ENCODE data around the gene PTGIS.

Gene PTGIS

DNA sequence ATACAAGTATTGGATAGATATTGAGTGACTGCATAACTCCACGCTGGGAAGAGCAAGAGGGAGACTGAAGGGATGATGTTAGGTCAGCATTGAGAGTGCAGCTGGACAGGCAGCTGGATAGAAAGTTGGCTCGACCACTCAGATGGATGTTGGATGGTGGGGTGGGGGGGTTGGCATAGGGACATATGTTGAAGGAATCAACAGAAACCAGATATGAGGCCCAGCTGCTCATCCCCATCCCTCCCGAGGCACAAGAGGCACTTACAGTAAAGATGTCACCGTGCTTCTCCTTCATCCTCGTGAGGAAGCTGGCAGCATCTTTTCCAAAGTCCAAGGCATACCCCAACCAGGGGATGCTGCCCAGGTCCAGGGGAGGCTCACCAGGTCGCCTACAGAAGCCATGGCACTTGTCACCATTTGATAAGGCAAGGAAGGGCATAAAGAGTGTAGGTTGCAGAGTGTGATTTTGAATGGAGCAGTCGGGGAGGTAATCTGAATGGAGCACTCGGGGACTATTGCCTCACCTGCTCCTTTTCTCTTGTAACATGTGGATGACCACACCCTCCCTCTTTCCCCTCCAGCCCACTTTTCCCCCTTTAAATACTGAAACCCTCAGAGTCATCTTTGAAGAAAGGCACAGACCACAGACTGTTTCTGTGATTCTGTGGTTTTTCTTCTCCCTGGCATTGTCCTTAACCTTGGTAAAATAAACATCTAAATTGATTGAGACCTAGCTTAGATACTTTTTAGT is 18.0 kb downstream of the PTGIS start:
- no peak overlapping the region for H3K27ac Mint-ChIP-seq
- CTCF ChIA-PET: interaction anchor here (1.3 to 2.0 kb wide), 3 partner anchors 9 to 58 kb away, joined by 3 to 11 read pairs (median 10); no protein-coding TSS in a partner anchor

DNA sequence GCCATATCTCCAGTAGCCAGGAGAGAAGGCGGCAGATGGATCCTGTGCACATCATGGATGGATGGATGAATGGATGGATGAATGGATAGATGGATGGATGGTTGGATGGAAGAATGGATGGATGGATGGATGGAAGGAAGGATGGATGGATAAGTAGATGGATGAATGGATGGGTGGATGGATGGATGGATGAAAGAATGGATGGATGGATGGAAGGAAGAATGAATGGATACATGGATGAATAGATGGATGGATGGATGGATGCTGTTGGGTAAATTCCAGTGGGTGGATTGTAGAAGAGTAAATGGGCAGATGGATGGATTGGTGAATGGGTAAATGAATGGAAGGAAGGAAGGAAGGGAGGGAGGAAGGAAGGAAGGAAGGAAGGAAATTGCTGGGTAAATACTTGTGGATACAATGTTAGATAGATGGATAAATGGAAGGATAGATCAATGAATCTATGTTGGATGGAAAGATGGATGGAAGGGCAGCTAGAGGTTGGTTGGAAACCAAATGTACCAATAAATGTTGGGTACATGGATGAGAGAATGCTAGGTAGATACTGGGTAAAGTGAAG is 19.5 kb downstream of the PTGIS start:
- CTCF ChIA-PET: interaction anchor here (1.0 kb wide), 1 partner anchor 61 kb away, joined by 4 read pairs; no protein-coding TSS in a partner anchor
- Mint-ChIP-seq H3K4me1 (peaks cover 13% of the 10 kb centered on the region), H3K27me3 (peaks cover 33% of the 10 kb centered on the region), H3K4me3 (no peak overlapping the region), H3K36me3 (peaks cover 4% of the 10 kb centered on the region), H3K27ac (no peak overlapping the region), H3K9me3 (peaks cover 12% of the 10 kb centered on the region)
- DNase-seq: no peak

More for the DNA sequence above, 18.0 kb downstream of the PTGIS start:
- H3K27me3 Mint-ChIP-seq: peaks cover 30% of the 10 kb centered on the region
- peaks cover 9% of the 10 kb centered on the region for H3K9me3 Mint-ChIP-seq
- H3K4me1 Mint-ChIP-seq: peaks cover 12% of the 10 kb centered on the region
- no peak overlapping the region for H3K4me3 Mint-ChIP-seq
- H3K36me3 Mint-ChIP-seq: peaks cover 5% of the 10 kb centered on the region
- DNase-seq: no peak

DNA sequence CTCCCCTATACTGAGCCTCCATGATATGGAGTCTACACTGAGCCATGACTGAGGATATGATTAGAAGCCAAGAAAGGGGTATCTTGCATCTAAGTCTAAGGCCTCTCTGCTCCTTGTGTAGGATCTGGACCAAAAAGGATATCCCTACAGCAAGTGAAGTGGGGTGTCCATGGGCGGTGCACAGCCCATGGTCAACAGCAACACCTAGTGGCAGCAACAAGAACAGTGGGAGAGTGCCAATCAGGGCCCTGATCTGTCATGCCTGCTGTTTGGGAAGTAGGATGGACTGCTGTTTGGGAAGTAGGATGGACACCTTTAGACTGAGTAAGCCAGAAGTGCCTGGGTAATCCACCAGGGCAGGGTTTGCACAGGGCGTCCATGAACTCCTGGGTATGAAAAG is 22.4 kb downstream of the PTGIS start:
- no peak for DNase-seq
- no peak overlapping the region for H3K4me3 Mint-ChIP-seq
- H3K4me1 Mint-ChIP-seq: peaks cover 17% of the 10 kb centered on the region
- H3K9me3 Mint-ChIP-seq: peaks cover 12% of the 10 kb centered on the region
- H3K27me3 Mint-ChIP-seq: peaks cover 29% of the 10 kb centered on the region
- H3K36me3 Mint-ChIP-seq: peaks cover 4% of the 10 kb centered on the region
- CTCF ChIA-PET: interaction anchor here (0.7 to 10.2 kb wide), 5 partner anchors 9 to 62 kb away, joined by 3 to 532 read pairs (median 4); no protein-coding TSS in a partner anchor
- no peak overlapping the region for H3K27ac Mint-ChIP-seq

DNA sequence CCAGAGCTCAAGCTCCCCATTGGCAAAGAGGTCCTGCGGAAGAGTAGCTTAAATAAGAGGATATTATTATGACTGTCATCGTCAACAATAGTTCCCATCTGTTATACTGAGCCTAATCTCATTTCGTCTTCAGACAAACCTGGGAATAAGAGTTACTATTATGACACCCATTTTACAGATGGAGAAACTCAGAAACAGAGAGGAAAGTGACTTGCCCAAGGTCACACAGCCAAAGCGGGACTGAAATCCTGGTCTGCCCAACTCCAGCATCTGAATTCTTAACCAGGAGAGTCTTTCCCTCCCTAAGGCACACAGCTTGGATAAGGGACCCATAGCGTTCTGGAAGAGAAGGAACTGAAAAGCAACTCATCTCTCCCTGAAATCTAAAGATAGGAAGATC is 23.4 kb downstream of the PTGIS start:
- CTCF ChIA-PET: interaction anchor here (1.2 to 10.2 kb wide), 4 partner anchors 50 to 63 kb away, joined by 3 to 532 read pairs (median 4); no protein-coding TSS in a partner anchor
- peaks cover 39% of the 10 kb centered on the region for H3K27me3 Mint-ChIP-seq
- H3K4me3 Mint-ChIP-seq: no peak overlapping the region
- no peak overlapping the region for H3K27ac Mint-ChIP-seq
- peaks cover 4% of the 10 kb centered on the region for H3K36me3 Mint-ChIP-seq
- peaks cover 17% of the 10 kb centered on the region for H3K4me1 Mint-ChIP-seq
- H3K9me3 Mint-ChIP-seq: peaks cover 12% of the 10 kb centered on the region
- no peak for DNase-seq

DNA sequence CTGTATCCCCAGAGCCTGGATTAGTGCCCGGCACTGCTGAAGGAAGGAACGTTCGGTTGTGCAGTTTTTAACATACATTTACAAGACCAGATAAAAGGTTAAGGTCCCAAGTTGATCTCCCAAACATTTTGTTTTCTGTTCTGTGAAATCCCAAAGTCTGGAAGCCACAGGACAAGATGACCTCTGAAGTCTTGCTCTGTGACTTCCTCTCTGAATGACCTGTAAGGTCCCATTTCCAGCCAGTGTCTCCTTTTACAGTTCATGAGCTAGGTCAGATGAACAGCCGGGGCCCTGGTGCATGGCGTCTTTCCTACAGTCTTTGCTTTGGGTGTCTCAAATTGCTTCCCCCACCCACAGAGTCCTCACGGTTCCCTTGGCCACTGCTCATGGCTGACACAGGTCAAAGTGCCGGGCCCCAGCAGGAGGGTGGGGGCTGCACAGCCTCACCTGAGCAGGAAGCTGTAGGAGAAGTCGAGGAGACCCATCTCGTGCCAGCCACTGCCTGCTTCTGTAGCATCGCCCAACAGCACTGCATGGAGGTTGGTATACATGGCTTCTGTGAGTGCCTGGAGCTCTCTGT is 24.0 kb downstream of the PTGIS start:
- no peak overlapping the region for H3K27ac Mint-ChIP-seq
- peaks cover 4% of the 10 kb centered on the region for H3K36me3 Mint-ChIP-seq
- peaks cover 12% of the 10 kb centered on the region for H3K9me3 Mint-ChIP-seq
- no peak overlapping the region for H3K4me3 Mint-ChIP-seq
- CTCF ChIA-PET: interaction anchor here (1.1 to 10.2 kb wide), 6 partner anchors 9 to 63 kb away, joined by 3 to 532 read pairs (median 3); no protein-coding TSS in a partner anchor
- no peak for DNase-seq
- peaks cover 17% of the 10 kb centered on the region for H3K4me1 Mint-ChIP-seq
- peaks cover 43% of the 10 kb centered on the region for H3K27me3 Mint-ChIP-seq

DNA sequence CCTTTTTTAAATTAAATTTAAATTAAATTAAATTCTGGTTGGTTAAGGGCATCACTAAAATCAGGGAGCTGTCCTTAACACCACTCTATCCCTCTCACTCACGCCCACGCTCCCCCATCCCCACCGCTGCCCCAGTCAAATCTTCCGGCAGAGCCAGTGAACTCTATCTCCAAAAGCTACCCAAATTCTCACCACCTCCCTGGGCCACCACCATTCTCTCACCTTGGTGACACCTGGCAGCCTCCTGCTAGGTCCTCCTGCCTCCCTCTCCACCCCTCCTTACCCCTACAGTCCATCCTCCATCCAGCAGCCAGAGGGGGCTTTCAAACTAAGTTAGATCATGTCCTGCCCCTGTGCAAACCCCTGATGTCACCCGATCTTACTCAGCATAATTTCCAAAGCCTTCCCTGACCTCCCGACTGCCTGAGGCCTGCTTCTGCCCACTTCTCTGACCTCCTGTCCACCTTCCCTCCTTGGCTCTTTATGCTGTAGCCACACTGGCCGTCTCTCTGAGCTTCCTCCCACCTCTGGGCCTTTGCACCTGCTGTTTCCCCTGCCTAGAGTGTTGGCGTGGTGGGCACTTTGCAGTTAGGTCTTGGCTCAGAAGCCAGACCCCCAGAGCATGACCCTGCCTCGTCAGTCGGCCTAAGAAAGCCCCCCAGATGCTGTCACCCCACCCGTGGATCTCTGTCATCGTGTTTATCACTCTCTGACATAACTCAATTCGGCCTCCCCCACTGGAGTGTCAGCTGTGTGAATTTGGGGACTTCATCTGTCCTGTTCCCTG is 24.7 kb downstream of the PTGIS start:
- Mint-ChIP-seq H3K27ac (no peak overlapping the region), H3K36me3 (peaks cover 4% of the 10 kb centered on the region), H3K9me3 (peaks cover 12% of the 10 kb centered on the region), H3K4me3 (no peak overlapping the region), H3K4me1 (peaks cover 17% of the 10 kb centered on the region), H3K27me3 (peaks cover 43% of the 10 kb centered on the region)
- no peak for DNase-seq
- CTCF ChIA-PET: interaction anchor here (0.6 to 10.2 kb wide), 12 partner anchors 9 to 1302 kb away, joined by 3 to 532 read pairs (median 6); no protein-coding TSS in a partner anchor

DNA sequence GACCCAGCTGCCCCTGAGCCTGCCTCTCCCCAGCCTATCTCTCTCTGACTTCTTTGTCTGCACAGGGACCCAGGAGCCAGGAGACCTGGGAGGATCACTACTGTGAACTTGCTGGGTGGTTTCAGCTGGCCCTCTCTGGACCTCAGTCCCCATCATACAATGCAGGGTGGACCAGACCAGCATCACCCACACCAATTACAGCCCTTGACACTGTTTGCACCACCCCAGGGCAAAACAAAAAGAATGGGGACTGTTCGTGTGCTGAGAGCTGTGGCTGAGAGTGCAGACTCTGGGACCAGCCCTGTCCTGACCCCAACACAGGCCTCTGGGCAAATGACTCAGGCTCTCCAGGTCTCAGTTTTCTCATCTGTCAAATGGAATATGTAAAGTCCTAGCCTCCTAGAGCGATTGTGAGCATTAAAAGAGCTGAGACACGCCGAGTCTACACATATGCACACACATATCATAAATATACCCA is 25.4 kb downstream of the PTGIS start:
- Mint-ChIP-seq H3K4me1 (peaks cover 17% of the 10 kb centered on the region), H3K27ac (peak overlapping the region; percentile 24), H3K36me3 (peaks cover 4% of the 10 kb centered on the region), H3K4me3 (no peak overlapping the region), H3K27me3 (peaks cover 49% of the 10 kb centered on the region), H3K9me3 (peaks cover 12% of the 10 kb centered on the region)
- DNase-seq: no peak
- CTCF ChIA-PET: interaction anchor here (0.6 to 10.2 kb wide), 17 partner anchors 8 to 1302 kb away, joined by 3 to 532 read pairs (median 5); no protein-coding TSS in a partner anchor

DNA sequence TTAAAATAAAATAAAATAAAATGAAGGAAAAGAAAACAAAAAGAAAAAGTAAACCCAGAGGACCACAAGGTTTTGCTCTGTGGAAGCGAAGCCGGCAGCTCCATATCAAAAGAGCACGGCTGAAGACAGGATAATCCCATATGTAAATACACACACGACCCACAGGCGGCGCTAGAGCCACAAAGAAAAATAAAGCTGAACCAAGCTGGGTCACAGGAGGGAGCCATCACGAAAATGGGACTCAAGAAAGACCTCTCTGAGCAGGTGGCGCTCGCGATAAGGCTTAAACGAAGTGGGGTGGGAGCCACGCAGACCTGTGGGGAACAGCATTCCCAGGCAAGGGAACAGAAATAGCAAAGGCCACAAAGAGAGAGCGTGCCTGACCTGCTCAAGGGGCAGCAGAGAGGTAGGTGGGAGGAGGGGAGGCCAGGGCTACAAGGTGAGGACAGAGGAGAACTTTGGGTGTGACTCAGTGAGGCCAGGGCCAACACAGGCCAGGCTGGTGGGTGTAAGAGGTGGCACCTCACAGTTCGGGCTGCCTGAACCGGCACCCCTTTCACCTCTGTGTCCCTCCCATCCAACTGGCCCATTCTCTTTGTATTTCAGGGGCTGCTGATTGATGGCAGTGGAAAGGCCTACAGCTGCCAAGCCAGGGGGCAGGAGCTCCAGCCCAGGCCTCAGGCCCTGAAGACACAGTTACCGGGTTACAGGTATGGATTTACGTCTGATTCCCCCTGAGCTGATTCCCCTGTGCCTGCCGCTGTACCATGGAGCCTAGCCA is 26.0 kb downstream of the PTGIS start:
- H3K36me3 Mint-ChIP-seq: peaks cover 4% of the 10 kb centered on the region
- CTCF ChIA-PET: interaction anchor here (0.6 to 10.2 kb wide), 27 partner anchors 8 to 381 kb away, joined by 3 to 532 read pairs (median 4); no protein-coding TSS in a partner anchor
- DNase-seq: peak; percentile 83
- peaks cover 17% of the 10 kb centered on the region for H3K4me1 Mint-ChIP-seq
- peak overlapping the region; percentile 31 for H3K27ac Mint-ChIP-seq
- peaks cover 12% of the 10 kb centered on the region for H3K9me3 Mint-ChIP-seq
- H3K4me3 Mint-ChIP-seq: no peak overlapping the region
- peaks cover 54% of the 10 kb centered on the region for H3K27me3 Mint-ChIP-seq

DNA sequence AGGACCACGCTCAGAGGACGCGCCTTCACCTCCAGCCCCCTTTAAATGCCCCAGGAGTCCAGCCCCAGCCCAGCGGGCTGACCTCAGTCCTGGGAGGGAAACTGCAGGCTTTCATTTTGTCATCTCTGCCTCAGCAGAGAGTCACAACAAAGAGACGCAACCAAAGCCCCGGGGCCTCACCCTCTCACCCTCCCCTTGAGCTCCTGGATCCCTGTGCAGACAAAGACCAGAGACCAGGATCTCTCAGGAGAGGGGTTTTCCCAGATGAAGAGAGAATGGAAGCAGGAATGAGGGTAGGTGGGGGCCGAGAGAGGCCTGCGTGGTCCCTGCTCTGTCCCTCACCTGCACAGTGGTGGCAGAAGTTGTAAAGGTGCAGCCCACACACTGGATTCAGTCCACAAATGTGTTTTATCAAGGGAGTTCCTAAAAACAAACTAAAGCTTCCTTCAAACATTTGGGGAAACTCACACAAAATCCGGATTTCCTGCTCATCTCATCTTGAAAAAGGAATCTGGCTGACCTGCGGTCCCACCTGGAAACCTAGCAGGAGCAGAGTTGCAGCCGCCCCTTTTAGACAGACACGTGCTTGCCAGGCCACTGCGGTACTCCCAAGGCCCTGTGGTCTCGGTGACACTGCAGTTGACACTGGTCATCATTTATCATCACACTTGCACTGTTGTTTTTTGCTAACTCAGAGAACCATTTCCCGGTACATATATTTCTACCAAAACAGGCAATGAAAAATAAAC is 27.1 kb downstream of the PTGIS start:
- CTCF ChIA-PET: interaction anchor here (0.7 to 10.2 kb wide), 24 partner anchors 9 to 382 kb away, joined by 3 to 532 read pairs (median 4); no protein-coding TSS in a partner anchor
- no peak for DNase-seq
- Mint-ChIP-seq H3K9me3 (peaks cover 12% of the 10 kb centered on the region), H3K27ac (no peak overlapping the region), H3K27me3 (peaks cover 55% of the 10 kb centered on the region), H3K4me3 (no peak overlapping the region), H3K4me1 (peaks cover 17% of the 10 kb centered on the region), H3K36me3 (peaks cover 4% of the 10 kb centered on the region)

DNA sequence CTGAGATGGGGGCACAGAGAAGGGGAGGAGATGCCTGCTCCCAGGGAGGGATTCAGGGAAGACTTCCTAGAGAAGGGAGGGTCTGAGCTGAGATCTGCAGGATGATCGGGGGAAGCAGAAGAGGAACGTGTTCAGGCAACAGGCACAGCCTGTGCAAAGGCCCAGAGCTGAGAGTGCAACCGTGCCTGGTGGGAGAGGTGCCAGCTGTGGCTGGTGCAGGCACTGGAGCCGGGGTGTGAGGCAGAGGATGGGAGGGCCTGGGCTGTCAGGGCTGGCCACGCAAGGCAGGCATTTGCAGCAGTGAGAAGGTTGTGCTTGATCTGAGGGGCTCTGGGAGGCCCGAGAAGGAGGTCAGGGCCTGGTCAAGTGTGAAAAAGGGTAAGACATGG is 27.7 kb downstream of the PTGIS start:
- CTCF ChIA-PET: interaction anchor here (0.7 to 10.2 kb wide), 8 partner anchors 10 to 308 kb away, joined by 3 to 532 read pairs (median 8); no protein-coding TSS in a partner anchor
- peaks cover 6% of the 10 kb centered on the region for H3K9me3 Mint-ChIP-seq
- H3K4me1 Mint-ChIP-seq: peaks cover 23% of the 10 kb centered on the region
- H3K27me3 Mint-ChIP-seq: peaks cover 52% of the 10 kb centered on the region
- H3K4me3 Mint-ChIP-seq: no peak overlapping the region
- no peaks in the 10 kb centered on the region for H3K36me3 Mint-ChIP-seq
- no peak overlapping the region for H3K27ac Mint-ChIP-seq
- DNase-seq: no peak

DNA sequence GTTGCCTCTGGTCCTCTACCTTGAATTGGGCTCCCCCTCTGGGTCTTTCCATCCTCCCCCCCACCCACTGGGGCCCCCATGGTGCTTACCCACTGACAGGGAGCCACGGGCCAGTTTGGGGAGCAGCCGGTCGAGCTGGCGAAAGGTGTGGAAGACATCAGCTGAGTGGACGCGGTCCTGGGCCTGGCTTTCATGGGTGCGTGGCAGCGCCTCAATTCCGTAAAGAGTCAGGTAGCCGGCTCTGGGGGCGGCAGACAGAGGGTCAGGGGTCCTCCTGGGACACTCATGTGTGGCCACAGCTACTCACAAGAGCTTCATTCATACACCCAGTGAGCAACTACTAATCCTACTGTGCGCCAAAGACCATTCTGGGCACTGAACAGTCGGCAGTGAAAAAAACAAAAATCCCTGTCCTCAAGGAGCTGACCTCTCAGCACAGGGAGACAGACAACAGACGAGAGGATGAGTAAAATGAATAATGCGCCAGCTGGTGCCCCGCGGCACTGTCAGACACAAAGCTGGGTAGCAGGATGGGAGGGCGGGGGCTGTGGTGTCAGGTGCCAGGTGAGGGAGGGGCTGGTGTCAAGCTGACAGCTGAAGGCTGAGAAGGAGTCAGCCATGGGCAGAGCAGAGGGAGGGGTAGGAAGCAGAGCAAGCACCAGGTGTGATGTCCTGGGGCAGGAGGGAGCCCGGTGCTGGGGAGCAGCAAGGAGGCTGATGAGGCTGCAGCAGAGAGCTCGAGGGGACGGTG is 28.3 kb downstream of the PTGIS start:
- Mint-ChIP-seq H3K4me3 (no peak overlapping the region), H3K27ac (no peak overlapping the region), H3K27me3 (peaks cover 54% of the 10 kb centered on the region), H3K36me3 (no peaks in the 10 kb centered on the region), H3K9me3 (peaks cover 3% of the 10 kb centered on the region), H3K4me1 (peaks cover 29% of the 10 kb centered on the region)
- CTCF ChIA-PET: interaction anchor here (0.7 to 10.2 kb wide), 7 partner anchors 11 to 309 kb away, joined by 3 to 532 read pairs (median 10); no protein-coding TSS in a partner anchor
- no peak for DNase-seq

DNA sequence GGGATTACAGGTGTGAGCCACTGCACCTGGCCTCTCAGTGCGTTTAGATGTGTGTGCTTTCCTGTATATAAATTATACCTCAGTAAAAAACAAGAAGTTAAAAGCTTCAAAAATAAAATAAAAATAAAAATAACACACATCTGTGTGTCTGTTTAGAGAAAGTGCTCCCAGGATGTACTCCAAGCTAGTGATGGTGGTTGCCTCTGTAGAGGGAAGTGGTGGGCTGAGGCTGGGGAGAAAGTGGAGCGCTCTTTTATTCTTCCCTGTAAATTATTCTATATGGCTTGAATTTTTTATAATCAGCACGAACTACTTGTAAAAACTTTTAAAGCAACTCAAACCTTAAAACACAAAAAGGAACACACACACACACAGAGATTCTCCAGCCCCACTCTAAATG is 29.0 kb downstream of the PTGIS start:
- no peaks in the 10 kb centered on the region for H3K9me3 Mint-ChIP-seq
- no peak overlapping the region for H3K4me3 Mint-ChIP-seq
- CTCF ChIA-PET: interaction anchor here (1.0 to 10.2 kb wide), 5 partner anchors 11 to 307 kb away, joined by 3 to 532 read pairs (median 10); no protein-coding TSS in a partner anchor
- no peaks in the 10 kb centered on the region for H3K36me3 Mint-ChIP-seq
- H3K27ac Mint-ChIP-seq: no peak overlapping the region
- peaks cover 36% of the 10 kb centered on the region for H3K4me1 Mint-ChIP-seq
- peaks cover 56% of the 10 kb centered on the region for H3K27me3 Mint-ChIP-seq
- DNase-seq: no peak

Data from activated naive CD4-positive, alpha-beta T cell treated with anti-CD3 and anti-CD28 coated beads, Interleukin-2, amount 10 ng/mL, durations not matched to agents 7 days and 5 days (primary cell).